ENCODE data around the gene TNPO2. TPM values are rescaled to one million over a fixed set of nuclear protein-coding genes. Genes with fewer than 3 reads are reported as not detected.

TNPO2 gene
- total and polyA plus RNA-seq, 2 of the 13 experiments (the other 11 are each of a cell fraction or from before 2014, with no cell fraction given), result 31.7 to 61.0 TPM

- TF ChIP-seq RAD51 (IDR thresholded peaks at IDR 0.05; ENCODE audit: borderline replicate concordance) (peak; percentile 86), ZNF142 (CRISPR knock-in tag; IDR thresholded peaks at IDR 0.05) (no peak), YEATS4 (CRISPR knock-in tag; IDR thresholded peaks at IDR 0.05; ENCODE audit: borderline replicate concordance) (no peak), TRIM24 (CRISPR knock-in tag; IDR thresholded peaks at IDR 0.05) (no peak), SP140L (CRISPR knock-in tag; IDR thresholded peaks at IDR 0.05; ENCODE audit: borderline replicate concordance) (no peak), HNRNPH1 (optimal IDR thresholded peaks at IDR 0.05; ENCODE audit: low read depth, low read length) (peak; percentile 95), TFDP1 (CRISPR knock-in tag; IDR thresholded peaks at IDR 0.05; ENCODE audit: borderline replicate concordance) (peak; percentile 95), HMG20A (CRISPR knock-in tag; IDR thresholded peaks at IDR 0.05; ENCODE audit: borderline replicate concordance) (no peak), ZNF780A (CRISPR knock-in tag; IDR thresholded peaks at IDR 0.05) (no peak)
- TF ChIP-seq, protein P1, sequence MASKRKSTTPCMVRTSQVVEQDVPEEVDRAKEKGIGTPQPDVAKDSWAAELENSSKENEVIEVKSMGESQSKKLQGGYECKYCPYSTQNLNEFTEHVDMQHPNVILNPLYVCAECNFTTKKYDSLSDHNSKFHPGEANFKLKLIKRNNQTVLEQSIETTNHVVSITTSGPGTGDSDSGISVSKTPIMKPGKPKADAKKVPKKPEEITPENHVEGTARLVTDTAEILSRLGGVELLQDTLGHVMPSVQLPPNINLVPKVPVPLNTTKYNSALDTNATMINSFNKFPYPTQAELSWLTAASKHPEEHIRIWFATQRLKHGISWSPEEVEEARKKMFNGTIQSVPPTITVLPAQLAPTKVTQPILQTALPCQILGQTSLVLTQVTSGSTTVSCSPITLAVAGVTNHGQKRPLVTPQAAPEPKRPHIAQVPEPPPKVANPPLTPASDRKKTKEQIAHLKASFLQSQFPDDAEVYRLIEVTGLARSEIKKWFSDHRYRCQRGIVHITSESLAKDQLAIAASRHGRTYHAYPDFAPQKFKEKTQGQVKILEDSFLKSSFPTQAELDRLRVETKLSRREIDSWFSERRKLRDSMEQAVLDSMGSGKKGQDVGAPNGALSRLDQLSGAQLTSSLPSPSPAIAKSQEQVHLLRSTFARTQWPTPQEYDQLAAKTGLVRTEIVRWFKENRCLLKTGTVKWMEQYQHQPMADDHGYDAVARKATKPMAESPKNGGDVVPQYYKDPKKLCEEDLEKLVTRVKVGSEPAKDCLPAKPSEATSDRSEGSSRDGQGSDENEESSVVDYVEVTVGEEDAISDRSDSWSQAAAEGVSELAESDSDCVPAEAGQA (IDR thresholded peaks at IDR 0.05; ENCODE audit: low read depth), result peak; percentile 55; the same call in 1 of the 2 replicates
- TF ChIP-seq, protein P1 (CRISPR knock-in tag; IDR thresholded peaks at IDR 0.05; ENCODE audit: borderline replicate concordance), result no peak
Measured at GRCh38 chr19:12736995-12737834, 13.5 kb upstream of the TNPO2 start, which contains the start of gene GET3 (continued).
